Measurements from ENCODE around the gene PNLDC1.
"Not testable (repeated sequence)": the region's sequence is repeated elsewhere in the genome, so short reads cannot be mapped to it uniquely, and the experiment has no call there.

Gene PNLDC1

DNA sequence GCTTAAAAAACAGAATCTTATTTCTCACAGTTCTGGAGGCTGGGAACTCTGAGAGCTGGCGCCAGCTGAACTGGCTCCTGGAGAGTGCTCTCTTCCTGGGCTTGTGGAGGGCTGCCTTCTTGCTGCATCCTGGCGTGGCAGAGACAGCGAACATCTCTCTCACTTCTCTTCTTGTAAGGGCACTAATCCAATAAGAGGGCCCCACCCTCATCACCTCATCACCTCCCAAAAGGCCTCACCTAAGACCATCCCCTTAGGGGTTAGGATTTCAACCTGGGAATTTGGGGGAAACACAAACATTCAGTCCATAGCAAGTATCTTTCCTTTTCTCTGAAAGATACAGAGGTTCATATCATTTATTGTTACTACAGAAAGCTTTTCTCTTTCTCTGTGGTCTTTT, 23.9 kb downstream of the PNLDC1 start:
- no peak for DNase-seq

DNA sequence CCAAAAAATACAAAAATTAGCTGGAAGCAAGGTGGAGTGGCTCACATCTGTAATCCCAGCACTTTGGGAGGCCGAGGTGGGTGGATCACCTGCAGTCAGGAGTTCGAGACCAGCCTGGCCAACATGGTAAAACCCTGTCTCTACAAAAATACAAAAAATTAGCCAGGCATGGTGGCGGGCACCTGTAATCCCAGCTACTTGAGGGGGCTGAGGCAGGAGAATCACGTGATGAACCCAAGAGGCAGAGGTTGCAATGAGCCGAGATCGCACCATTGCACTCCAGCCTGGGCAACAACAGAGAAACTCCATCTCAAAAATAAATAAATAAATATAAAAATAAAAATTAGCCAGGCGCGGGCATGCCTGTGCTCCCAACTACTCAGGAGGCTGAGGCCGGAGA, 24.6 kb downstream of the PNLDC1 start:
- DNase-seq: not testable (repeated sequence)

DNA sequence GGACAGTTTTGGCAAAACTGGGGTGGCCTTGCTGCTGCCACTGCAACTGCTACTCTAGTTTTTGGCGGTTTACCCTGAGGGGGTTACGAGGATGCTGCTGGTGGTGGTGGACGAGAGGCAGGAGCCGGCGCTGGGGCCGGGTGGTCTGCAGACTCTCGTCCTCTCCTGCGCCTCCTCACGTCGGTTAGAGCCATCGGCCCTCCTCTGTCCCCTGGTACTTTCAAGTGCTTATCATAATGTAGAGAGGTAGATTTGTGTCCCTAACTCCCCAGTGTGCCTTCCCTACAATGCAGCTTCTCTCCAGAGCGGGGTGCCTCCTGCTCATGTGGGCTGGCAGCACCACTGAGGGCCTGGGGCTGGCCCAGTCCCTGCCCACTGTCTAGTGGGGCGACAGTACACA, 25.9 kb downstream of the PNLDC1 start:
- DNase-seq: no peak

DNA sequence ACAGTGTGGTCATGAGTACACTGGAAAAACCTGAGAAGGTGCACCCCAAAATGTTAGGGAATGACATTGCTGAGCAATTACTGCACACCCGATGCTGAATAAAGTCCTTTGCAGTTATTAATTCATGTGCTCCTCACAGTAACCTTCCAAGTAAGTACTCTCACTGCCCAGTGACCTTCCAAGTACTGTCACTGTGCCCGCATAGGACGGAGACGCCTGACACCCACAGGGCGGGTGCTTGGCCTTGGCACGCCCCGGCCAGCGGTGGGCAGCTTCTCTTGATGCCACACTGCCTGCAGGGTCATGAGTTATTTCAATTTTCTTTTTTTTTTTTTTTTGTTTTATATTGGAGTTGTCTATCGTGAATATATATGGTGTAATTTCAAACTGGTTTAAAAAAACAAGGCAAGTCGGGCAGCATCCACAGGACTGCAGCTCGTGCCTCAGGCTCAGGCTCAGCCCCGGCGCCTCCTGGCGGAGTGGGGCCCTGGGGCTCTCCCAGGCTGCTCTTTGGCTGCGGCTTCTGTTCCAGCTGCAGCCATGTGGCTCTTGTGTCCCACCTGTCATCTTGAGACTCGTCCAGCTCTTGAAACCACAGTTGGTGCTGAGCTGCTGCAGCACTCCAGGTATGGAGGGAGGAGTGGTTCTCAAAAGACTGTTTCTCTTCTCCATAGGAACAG, 27.0 kb downstream of the PNLDC1 start:
- no peak for DNase-seq

DNA sequence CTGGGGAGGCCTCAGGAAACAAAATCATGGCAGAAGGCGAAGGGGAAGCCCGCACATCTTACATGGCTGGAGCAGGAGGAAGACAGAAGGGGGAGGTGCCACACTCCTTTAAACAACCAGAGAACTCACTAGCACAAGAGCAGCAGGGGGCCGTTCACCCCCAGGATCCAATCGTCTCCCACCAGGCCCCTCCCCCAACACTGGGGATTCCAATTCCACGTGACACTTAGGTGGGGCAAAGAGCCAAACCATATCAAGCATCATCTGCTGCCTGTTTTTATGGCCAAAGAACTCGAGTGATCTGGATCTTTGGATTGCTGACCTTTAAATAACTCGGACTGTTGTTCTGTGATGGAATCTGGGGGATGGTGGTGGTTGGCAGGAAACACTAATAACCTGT, 28.0 kb downstream of the PNLDC1 start:
- no peak for DNase-seq

DNA sequence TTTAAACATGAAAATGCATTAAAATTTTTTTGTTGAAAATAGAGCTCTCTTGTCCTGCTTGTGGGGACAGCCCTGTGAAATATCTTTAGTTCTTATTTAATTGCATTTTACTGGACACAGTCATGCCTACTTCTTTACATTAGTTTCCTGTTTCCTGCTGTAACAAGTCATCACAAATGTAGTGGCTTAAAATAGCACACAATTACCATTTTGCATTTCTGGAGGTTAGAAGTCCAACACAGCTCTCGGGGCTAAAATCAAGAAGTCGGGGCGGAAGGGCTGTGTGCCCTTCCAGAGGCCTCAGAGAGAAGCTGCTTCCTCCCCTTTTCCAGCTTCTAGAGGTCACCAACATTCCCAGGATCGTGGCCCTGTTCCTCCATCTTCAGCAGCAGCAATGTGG, 29.4 kb downstream of the PNLDC1 start:
- DNase-seq: no peak

DNA sequence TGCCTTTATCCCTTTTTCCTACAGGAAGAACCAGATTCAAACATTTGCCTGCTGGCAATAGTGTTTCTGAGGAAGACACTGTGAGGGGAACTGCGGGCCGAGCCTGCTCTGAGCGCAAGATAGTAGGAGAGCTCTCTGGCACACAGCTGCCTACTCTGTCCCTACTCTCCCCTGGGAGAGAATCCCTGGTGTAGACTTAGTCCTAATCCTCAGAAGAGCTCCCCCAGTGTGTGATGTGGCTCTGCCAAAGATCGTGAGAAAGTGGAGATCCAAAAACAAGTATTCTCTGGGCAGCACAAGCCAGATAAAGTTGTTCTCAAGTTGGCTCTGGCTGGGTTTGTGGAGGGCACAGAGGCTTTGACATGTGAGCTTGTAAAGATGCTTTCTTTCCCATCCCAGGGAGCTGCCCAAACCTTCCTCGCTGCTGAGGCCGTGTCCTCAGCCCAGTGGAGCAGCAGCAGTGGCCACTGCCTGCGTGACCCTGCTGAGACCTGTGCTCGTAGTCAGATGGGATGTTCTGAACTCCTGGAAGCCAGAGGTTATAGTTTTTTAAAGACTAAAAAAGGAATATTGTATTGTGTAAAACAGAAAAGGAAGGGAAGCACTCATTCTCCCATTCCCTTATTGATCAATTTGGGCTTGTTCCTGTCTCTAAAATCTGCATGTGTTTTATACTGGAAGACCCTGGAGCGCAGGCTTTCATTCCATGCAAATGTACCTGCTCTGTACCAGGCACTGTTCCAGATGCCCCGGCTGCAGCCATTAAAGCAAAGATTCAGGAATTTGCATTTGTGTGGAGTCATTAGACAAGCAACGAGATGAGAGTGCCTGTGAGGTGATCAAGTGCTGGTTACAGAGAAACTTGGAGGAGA, 30.7 kb downstream of the PNLDC1 start:
- DNase-seq: no peak

DNA sequence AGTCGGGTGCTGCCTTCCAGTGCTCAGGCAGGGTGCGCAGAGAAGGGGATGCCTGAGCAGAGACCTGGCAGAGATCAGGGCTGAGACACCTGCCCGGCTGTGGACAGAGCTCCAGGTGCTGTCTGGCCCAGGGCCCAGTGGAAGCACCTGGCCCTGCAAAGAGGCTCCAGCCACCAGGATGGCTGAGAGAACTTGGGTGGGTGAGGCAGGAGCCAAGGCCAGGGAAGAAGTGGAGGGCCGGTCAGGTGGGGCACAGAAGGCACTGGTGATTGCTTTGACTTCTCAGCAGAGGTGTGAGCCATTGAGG, 31.2 kb downstream of the PNLDC1 start:
- DNase-seq: no peak

DNA sequence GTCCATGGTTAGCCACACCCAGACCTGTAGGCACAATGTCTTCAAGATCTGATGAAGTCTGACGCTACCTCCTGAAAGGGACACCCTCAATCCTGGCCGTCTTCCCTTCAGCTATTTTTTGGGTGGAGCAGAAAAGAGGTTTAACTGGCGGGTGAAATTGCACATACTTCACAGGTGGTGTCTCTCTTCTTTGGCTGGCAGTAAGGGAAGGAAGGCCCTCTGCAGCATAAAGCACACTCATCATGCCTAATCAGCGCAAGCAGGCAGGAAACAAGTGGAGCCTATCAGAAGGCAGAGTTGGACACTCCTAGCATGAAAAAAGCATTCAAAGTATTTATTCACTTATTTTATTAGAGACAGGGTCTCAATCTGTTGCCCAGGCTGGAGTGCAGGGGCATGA, 32.9 kb downstream of the PNLDC1 start:
- no peak for DNase-seq

DNA sequence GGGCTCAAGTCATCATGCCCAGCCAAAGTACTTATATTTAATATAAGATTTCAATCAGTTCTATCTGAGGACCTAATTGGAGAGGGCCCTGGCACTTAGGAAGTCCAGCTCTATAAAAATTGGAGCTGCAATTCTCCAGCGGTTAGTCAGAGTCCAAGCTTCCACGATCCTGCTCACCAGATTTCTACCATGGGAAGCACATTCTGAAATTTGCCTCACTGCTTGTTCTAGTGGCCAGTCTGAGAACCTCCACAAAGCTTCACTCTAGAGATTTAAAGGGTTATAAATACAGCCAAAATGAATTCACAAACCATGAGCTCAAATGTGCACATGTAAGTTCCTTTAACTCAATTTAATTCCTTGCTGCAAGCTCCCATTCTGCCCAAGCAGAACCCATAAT, 33.5 kb downstream of the PNLDC1 start:
- no peak for DNase-seq

DNA sequence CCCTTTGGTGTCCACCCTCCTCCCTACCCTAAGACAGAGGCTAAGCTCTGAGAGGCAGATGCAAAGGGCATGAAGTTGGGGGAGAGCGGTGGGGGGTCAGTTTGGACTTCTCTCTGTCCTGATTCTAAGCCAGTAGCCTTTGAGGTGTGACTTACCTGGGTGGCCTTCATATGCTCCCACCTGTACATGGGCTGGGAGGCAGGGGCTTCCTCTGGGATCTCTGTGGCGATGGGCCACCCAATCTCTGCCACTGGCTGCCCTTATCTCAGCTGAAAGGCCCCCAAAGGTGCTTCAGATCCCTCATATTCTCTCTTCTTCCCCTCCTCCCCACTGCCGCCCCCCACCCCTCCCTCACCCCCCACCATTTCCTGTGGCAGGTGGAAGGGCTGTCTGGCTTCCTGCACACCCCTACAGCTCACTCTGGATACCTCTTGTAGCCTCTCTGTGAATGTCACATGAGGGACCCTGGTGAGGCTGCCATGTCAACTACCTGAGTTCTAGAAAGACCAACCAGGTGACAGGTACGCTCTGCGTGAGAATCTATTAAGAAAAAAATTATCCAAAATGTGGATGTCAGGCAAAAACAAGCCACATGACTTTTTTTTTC, 34.0 kb downstream of the PNLDC1 start:
- DNase-seq: no peak

DNA sequence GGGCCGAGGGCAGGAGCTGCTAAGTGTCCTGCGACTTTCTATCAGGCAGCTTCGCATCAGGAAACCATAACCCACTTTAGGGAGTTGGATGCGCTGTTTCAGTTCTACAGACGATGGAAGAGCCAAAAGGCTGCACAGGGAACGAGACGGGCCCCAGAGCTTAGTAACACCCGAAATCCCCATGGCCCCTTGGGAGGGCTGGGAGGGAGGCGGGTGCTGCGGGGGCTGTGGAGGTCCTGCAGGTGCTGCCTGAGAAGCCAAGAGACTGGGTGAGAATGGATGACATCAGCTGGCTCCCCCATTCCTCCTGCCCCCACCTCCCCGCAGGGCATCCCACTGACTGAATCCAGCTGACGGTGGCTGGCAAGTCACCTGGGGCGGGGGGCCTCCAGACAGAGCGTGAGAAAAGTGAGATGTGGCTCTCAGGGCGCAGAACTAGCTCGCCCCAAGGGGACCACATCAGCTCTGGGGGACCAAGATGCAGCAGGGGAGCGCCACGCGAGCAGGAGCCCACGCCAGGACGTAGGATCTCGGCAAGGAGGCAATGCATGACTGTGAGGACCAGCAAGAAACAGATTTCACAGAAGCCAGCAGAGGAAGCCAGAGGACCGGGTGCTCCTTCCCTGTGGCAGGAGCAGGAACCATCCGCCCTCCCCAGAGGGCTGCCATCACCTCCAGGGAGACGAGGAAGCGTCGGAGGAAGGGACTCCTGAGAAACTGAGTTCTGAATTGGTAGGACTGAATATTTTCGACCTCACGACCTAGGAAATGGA, 36.8 kb downstream of the PNLDC1 start:
- DNase-seq: no peak

DNA sequence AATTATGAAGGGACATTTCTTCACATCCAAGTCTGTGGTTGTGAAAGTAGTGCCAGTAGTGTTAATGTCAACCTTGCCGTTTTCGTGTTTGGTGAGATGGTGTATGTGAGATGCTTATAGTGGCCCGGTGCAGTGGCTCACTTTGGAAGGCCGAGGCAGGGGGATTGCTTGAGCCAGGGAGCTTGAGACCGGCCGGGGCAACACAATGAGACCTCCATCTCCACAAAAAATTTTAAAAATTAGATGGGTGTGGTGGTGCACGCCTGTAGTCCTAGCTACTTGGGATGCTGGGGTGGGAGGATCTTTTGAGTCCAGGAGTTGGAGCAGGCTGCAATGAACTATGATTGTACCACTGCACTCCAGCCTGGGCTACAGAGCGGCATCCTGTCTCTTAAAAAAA, 37.4 kb downstream of the PNLDC1 start:
- DNase-seq: no peak

DNA sequence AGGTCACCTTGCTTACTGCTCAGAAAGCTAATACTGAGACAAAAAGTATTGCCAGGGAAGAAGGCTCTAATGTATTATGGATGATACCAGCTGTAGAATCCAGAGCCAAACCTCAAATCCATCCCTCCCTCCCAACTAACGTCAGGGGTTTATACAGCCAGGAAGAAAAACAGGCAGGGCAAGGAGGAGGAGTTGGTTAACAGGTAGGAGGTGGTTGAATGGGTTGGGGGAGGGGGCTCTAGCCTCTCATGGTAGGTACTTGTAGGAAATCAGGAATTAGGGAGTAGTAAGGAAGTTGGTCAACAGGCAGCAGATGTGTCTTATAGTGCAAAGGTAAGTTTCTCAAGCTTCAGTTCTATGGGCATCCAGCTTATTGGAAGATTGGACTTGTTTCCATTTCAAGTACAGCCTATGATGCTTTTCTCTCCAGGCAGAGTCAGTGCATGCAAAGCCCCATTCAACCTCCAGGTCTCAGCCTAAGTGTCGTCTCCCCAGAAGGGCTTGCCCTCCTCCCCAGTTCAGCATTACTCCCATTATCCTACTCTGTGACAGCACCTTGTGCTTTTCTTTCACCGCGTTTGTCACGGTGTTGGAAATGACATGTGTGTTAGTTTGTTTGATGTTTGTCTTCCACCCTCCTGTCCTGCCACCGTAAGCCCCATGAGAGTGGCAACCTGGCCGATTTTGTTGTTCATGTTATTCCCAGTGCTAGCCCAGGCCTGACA, 38.1 kb downstream of the PNLDC1 start:
- no peak for DNase-seq

DNA sequence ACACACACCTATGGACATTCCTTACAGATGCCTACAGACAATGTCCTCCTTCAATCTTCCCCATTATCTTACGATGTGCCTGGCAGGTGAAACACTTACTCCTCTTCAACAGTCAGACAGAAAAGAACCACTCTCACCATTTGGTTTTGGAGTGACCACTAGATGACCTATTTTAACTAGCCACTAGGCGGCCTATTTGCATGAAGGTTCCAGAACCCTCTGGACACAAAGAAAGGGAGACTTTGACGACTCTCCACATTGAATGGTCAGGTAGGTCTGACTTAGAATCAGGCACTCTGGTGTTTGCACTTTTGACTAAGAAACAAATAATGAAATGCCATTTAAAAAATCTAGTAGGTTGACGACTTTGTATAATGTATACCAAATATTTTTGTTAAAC, 42.0 kb downstream of the PNLDC1 start:
- no peak for DNase-seq

DNA sequence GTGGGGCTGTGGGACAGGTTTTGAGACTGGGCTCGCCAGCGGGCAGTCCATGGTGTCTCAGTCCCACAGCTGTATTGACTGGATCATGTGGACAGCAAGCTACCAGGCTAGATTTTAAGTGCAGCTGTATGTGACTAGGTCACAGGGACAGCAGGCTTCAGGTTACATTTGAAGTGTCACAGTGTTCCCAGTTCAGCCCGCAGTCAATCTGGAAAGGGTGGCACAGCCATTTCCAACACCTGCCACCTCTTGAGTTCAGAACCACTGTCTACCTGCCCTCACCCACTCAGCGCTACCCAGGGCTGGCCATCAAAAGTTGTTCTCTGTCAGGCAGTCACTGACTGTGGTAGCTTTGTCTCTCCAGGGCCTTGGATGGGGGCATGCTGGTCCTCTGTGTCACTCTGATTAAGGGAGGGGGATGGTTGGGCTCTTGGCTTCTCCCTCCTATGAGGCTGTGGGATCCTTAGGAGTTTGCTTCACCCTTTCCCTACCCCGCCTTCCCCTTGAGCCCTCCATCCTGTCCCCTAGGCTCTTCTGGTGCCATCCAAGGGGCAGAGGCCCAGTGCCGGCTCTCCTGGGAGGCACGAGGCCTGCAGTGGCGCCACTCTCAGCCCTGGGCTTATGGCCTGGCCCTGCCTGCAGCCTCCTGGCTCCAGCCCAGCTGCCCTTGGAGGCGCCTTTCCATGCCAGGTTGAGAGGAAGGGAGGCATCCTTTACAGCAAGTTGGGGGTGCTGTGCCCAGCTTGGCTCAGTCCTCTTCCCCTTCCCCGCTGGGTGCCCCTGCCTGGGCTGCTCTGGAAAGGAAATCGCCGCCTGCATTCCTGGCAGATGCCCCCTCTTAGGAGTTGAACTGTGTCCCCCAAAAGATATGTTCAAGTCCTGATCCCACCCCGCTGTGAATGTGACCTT, 44.9 kb downstream of the PNLDC1 start:
- DNase-seq: no peak

DNA sequence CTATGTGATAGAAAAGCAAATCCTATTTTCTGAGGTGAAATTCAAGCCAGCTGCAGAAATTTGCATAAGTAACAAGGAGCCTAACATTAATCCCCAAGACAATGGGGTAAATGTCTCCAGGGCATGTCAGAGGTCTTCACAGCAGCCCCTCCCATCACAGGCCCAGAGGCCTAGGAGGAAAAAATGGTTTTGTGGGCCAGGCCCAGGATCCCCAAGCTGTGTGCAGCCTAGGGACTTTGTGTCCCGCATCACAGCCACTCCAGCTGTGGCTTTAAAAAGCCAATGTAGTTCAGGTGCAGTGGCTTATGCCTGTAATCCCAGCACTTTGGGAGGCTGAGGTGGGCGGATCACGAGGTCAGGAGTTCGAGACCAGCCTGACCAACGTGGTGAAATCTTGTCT, 48.5 kb downstream of the PNLDC1 start:
- DNase-seq: not testable (repeated sequence)

DNA sequence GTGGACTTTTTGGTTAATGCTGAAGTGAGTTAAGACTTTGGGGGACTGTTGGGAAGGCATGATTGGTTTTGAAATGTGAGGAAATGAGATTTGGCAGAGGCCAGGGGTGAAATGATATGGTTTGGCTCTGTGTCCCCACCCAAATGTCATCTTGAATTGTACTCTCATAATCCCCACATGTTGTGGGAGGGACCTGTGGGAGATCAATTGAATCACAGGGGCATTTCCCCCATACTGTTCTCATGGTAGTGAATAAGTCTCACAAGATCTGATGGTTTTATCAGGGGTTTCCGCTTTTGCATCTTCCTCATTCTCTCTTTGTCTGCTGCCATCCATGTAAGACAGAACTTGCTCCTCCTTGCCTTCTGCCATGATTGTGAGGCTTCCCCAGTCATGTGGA, 49.8 kb downstream of the PNLDC1 start:
- not testable (repeated sequence) for DNase-seq

DNA sequence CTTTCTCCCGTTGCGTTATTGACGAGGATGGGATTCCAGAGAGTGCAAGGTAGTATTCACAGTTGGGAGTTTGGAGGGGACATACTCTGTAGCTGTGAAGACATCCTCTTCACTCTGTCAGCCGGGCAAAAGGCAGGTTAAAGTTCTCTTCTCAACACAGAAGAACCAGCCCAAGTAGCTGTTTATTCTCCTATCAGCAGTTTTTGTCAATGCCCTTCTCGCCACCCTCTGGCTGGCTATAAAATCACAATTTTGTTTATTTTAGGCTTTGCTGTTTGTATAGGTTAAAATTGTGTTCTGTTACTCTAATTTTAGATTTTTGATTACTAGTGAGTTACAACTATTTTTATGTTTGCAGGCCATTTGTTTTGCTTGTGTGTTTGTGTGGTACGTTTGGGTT, 52.8 kb downstream of the PNLDC1 start:
- no peak for DNase-seq

DNA sequence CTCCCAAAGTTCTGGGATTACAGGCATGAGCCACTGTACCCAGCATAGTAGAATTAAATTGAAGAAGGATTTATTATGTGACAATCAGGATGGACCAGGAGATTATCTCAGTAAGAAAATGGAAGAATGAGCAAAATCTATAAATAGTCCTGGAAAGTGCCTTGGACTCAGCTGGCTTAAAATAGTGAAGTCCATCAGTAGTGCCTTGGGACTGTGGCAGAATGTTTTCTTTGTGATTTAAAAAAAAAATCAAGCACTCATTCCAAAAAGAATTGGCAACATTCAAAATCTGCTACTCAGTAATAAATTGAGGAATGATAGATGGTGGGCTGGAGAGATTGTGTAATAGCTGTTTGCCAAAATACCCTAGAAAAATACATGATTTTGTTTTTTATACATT, 53.7 kb downstream of the PNLDC1 start:
- no peak for DNase-seq

DNA sequence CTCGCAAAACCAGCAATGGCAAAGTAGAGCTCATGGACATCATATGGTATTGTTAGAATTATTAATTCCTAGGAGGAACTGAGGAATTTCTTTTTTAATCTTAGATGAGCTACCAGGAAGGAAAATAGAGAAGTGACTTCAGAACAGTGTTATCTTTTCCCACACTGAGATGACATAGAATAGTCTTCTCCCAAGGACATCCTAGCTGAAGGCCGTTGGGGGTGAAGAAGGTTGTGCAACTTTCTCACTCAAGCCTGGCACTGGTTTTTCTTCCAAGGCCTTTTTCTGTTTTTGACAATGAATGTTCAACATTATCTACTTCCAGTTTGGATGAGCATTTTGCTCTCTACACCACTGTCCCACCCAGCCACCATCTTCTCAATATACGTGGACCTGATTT, 54.9 kb downstream of the PNLDC1 start:
- DNase-seq: no peak

DNA sequence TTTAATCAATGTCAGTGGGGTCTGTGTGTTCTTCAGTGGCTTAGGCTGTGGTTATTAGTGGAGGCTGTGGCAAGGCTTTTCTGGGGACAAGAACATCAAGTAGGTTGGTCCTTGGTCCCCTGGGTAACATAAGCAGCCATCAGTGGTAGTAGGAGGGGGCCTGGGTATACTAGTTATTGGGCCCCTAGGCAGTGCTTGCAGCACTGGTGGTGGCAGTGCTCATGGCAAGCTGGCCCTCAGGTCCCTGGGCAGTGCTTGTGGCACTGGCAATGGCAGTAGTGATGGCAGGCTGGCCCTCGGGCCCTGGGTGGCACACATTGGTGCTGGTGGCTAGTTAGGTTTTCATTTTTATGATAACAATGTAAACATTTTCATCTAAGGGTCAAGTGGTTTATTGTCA, 58.2 kb downstream of the PNLDC1 start:
- no peak for DNase-seq
